ENCODE data around the gene CIROP.

CIROP gene

DNA sequence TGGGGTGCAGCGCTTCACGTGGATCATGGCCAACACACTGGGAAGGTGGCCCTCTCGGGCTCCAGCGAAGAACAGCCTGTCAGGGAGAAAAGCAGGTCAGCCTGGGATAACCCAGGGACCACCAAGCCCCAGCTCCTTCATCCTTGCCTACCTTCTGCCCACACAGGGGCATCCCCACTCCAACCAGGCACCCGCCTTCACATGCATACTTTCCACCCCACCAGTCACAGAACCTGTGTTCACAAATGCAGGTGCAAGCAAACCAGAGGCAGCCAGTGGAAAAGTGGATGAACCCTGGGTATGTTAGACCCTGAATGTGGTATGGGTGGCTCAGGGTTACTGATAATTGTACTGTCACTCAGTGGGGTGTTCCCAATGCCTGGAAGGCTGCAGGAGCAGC is 26.7 kb upstream of the CIROP start:
- DNase-seq (ENCODE audit: low read depth in 2 of 2): no peak

DNA sequence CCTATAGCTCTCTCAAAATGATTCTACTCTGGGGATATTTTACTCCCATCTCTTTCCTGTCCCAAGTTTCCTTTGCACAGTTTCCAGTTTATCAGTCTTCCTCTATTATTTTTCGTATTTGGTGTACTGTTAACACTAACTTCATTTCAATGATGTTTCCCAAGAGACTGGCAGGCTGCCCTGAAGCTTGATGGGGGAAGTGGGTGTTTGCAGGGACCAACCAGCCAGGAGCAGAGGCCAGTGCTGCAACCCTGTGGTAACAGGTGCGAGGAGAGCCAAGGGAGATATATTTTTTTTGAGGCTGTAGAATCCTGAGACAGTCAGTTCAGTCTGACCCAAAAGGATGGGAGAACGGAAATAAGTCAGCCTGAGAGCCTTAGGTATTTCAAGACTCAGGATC is 26.1 kb upstream of the CIROP start:
- DNase-seq (ENCODE audit: low read depth in 2 of 2): no peak

DNA sequence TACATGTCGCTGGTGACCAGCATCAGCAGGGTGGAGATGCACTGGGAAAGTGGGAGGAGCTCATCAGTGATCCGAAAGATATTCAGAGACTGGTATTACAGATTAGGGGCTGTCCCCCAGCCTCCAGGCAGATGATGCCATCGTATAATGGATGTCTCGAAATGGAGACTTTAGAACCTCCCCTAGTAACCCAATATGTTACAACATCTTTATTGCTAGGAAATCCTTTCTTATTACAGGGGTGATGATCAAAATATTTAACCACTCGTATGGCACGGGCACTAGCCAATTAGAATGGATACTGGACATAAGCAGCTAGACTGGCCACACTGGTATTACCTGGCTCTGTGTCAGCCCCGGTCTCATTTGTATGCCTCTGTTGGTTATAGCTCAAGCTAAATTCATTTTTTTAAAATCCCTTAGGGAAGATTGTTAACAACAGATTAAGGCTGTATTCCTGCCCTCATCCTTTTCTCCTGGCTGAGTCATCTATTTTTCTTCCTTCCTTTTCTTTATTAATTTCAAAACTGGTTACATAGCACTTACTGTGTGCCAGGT is 25.0 kb upstream of the CIROP start:
- no peak for DNase-seq (ENCODE audit: low read depth in 2 of 2)

DNA sequence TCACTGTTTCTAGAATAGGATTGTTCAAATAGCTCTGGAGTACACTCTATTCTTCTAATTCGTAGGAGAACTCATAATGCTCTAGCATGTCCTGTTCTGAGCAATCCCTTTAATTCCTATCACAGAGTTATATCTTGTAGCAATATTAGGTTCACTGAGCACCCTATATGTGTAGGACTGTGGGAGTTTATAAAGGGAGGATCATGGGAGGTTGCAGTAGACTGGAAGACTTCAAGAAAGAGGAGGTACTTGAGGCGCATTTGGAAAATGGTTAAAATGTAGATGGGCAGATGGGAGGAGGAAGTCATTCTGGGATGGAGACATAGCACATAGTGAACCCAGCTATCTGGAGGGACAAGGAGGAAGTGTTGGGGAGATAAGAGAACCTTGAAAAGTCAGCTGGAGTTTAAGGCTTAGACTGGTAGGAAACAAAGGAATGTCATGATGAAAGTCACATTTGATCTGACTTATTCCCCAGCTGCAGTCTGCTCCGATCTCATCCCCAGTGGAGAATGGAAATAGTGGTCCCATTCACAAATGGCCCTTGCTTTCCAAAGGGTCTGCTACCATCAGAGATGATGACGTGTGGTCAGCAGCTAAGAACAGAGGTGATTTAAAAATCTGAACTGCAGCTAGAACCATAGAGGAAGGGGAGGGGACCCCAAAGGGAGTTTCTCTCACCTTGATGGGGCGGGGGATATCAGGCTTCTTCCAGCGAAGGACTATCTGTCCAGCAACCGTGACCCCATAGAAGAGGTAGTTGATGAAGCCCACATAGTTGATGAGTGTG is 24.4 kb upstream of the CIROP start:
- no peak for DNase-seq (ENCODE audit: low read depth in 2 of 2)

DNA sequence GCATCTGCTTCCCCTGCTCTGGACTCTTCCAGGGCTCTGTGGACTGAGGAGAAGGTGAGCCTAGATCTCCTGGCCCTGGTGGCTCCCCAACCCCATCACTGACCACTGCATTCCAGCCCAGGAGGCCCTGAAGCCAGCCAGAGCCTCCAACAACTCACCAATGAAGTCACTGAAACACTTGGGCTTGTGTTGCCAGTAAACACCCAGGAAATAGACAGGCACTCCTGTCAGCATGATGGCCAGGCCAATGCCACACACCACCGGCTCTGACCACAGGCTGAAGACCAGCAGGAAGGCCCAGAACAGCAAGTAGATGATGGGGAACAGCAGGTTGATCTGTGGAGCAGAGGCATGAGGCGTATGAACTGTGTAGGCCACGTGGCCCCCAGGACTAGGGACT is 23.1 kb upstream of the CIROP start:
- no peak for DNase-seq (ENCODE audit: low read depth in 2 of 2)

DNA sequence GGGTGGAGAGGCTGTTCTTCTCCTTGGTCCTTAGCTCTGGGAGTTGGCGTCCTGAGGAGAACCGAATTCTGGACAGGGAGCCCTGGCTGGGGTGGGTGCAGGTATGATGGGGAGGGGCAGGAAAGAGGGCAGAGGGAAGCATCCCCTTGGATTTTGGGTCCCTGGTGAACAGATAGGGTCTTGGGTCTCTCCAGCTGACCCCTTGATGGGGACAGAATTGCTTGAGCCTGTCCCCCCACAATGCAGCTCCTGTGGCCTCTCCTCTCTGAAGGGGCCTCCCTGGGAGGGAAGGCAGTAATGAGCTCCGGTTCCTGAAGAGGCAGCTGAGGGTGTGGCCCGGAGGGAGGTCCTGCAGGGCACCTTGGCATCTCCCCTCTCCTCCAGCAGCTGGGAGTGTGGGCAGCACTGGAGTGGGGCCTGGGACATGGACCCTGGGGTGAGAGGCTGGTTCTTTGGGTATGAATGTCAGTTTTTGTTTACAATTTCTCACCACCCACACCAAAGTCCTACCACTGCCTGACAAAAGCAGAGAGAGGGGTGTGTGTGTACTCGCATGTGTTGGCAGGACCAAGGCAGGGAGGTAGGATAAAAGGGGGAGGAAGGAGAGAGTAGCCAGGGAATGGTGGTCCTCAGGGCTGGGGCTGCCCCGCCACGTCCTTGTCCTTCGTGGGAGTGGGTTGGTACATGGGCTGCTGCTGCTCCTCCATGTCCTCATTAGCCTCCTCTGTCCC is 21.9 kb upstream of the CIROP start:
- no peak for DNase-seq (ENCODE audit: low read depth in 2 of 2)

DNA sequence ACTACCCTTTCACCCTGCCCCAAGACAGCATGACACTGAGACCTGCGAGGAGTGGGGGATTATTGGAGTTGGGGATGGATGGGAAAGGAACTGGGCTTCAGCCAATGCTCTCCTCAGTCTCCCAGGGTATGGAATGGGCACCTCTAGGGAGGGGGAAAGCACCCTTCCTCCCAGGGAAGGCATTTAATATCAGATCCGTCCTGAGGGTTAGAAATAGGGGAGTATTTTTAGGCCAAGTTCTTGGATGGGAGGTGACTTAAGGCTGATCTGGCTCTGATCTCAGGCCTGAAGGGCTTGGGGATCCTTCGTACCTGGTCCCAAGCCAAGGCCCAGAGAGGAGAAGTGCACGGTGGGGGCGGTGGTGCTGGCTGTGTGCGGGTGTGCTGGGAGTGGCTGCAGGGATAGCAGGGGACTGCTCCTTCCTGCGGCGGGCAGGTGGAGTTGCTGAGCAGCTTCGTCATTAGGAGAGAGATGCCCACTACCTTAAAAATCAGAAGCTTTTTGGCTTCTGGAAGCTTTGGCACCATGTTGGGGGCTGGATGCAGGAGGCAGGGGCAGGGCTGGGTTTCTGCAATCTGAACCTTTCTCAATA is 21.2 kb upstream of the CIROP start:
- no peak for DNase-seq (ENCODE audit: low read depth in 2 of 2)

DNA sequence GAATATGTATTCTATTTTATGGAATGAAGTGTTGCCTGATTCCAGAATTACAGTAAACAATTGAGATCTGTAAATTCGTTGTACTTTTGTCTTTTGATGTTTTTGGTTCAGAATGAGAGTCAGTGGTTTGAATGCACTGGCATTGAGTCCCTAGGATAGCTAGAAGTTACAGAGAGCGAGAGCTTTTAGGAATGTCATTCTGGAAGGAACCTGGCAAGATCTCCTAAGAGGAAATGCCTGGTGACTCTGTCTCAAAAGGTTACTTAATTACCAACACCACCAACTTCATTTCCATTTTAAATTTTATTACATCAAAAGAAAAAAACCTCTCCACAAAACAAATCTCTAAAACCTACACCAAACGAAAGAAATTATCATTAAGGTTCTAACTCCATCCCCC is 20.2 kb upstream of the CIROP start:
- no peak for DNase-seq (ENCODE audit: low read depth in 2 of 2)

DNA sequence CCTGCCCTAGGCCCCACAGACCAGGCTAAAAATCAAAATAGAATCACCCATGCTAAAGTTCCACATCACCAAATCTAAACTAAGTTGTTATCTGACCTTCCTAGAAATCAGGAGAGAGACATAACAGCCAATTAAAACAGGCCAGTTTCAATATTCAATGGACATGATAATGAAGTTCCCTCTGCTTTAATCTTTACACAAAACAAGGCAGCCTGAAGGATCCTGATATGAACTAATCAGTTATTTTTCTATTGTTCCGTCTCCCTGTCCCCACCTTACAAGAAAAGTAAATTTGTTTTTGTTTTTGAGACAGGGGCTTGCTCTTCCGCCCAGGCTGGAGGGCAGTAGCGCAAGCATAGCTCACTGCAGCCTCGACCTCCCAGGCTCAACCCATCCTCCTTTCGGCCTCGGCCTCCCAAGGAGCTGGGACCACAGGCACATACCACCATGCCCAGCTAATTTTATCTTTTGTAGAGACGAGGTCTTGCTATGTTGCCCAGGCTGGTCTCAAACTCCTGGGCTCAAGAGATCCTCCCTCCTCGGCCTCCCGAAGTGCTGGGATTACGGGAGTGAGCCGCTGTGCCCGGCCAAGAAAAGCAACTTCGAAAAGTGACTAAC is 19.7 kb upstream of the CIROP start:
- no peak for DNase-seq (ENCODE audit: low read depth in 2 of 2)

DNA sequence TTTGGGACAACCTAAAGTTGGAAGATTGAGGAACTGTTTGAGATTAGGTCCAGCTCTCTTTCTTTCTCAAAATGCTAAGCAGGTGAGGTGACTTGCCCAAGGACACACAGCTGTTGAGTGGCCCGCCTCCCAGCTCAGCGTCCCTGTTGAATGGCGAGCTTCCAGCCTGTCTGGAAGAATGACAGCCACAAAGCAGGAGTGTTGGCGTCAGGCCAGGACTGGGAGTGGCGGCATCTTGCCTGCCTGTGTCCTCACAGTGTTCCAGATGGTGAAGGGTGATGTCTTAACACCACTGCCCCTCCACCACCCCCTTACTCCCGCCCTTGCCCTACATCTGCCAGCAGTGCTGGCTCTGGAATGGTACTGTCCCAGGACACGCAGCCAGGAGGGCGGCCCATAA is 18.6 kb upstream of the CIROP start:
- DNase-seq (ENCODE audit: low read depth in 2 of 2): no peak

DNA sequence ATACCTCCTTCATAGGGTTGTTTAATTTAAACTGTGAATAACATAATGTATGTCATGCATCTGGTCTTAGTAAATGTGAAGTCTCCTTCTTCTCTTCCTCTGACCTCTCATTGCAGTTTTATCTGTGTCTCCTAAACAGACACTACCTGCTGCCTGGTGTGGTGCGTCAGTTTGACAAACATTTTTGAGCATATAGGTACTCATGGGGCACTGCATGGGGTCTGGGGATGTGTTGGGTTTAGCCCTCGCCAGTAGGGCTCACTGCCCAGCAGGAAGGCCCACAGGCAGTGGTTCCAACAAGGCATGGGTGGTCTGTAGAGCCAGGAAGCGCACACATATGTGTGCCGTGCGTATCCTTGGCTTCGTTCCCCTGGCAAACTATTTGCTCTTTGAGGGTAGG is 17.3 kb upstream of the CIROP start:
- DNase-seq (ENCODE audit: low read depth in 2 of 2): no peak

DNA sequence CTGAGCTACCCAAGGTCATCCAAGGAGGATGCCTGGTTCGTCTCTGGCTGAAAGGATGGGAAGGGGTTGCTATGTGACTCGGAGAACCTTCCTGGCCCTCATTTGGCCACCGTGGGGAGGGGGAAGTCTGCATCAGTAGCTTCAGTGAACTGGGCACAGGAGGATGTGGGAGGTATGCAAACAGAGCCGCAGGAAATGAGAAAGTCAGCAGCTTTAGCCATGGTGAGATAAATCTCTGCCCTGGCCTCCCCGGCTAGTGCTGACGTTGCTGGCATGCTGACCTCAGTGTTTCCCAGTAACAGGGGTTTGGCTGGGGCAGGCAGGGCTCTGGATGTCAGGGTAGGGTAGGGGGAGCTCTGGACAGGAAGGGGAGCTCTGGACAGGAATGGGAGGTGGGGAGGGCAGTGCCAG is 16.6 kb upstream of the CIROP start:
- no peak for DNase-seq (ENCODE audit: low read depth in 2 of 2)

DNA sequence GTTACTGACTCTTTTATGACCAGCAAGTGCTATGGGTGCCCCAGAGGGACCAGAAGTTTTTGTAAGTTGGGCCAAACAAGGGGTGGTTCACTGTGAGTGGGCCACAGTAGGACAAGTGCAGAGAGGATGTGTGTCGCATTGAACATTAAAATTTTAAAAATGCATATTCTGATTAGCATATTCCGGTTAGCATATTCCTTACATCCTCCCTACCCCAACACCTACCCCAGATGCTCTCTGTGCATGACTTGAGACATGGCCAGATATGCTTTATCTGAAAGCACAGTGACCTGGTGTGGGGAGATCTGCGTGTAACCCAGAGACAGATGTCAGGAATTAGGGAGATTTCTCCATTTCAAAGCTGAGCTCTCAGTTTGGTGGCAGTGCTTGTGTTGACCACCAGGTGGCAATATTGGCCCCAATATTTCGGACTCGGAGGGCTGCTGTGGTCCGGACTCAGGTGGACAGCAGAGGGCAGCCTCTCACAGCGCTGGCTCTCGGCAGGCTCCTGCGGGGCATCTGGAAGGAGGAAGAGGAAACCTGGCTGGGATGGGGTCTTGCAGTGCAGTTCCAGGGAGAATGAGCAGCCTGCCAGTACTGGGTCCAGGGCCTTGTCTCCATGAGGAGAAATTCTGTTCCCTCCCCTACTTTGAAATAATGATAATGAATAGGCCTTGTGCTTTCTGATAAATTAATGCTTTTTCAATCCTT is 15.9 kb upstream of the CIROP start:
- peak; percentile 59 to 77 for DNase-seq (ENCODE audit: low read depth in 2 of 2)

DNA sequence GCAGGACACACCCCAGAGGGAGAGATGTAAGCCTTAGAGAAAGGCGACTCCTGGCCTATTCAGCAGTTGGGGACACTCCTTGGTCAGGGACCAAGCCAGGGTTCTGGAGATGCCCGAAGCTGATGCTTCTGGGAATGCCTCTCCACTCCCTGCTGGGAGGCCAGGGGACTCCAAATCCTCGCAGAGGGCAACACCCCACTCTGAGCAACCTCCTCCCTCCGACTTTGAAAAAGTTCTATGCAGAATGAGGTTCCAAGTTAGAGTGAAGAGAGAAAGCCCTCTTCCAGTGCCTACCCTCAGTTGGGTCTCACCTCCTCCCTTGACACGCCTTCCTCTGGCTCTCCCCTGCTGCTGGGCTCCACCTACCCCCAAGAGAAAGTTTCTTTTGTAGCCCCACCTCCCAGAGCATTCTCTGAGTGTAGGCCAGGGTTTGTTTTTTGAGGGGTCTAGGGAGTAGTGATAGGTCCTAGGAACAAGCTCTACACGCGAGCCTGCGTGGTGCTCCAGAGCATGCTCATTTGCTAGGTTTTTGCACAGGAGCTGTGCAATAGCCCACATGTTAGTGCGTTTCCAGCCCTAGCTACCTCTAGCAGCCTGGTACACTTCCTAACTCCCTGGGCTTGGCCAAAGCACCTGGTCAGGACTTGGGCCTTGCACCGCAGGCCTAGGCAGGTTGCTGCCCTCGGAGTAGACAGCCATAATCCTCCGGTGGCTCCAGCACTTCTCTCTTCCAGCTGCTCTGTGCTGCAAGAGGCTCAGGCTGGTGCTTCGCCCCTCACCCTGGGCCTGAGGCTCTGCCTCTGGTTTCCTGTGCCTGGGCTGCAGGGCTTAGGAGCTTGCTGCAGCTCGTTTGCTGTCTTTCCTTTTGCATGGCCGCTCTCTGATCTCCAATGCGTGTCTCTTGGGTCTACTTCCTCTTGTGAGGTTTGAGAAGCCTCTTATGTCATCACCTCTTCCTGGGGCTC is 14.9 kb upstream of the CIROP start:
- no peak for DNase-seq (ENCODE audit: low read depth in 2 of 2)

DNA sequence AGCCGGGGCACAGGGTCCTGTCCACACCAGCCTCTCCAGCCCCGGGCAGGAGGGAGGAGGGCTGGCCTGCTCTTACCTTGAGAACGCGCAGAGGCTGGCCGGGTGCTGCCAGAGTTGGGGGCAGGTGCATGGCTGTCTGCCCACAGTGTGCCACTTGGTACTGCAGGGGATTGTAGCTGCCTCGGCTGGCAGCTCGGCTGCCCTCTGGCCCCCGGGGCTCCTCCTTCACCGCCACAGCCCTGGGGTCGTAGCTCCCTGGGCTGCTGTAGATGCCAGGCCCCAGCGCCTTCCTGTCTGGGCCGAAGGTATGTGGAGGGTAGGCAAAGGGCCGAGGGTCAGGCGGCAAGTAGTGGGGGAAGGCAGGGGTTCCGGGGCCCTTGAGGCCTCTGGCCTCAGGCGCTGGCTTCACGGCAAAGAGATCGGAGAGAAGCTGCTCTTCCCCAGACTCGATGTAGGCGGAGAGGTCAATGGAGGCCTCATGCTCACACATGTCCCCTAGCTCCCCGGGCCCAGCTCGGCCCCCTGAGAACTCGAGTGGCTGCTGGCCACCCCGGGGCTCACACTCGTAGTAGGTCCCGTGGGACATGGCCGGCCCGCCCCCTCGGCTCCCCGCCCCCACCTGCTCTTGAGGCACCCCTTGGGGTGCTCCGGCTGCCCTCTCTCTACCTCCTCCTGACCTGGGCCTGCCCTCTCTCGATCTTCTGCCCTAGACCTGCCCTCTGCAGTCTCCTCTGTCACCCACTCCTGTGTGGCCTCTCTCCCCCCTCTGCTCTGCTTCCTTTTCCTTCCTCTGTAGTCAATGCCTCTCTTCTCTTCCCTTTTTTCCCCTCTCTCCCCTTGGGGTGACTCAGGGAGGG is 13.9 kb upstream of the CIROP start, which contains the start of gene CEBPE:
TSS of gene CEBPE (minus strand) at position 750 of the 857 bp plus-strand sequence. CDS start at position 586, 164 bp downstream.
- DNase-seq (ENCODE audit: low read depth in 2 of 2): no peak

DNA sequence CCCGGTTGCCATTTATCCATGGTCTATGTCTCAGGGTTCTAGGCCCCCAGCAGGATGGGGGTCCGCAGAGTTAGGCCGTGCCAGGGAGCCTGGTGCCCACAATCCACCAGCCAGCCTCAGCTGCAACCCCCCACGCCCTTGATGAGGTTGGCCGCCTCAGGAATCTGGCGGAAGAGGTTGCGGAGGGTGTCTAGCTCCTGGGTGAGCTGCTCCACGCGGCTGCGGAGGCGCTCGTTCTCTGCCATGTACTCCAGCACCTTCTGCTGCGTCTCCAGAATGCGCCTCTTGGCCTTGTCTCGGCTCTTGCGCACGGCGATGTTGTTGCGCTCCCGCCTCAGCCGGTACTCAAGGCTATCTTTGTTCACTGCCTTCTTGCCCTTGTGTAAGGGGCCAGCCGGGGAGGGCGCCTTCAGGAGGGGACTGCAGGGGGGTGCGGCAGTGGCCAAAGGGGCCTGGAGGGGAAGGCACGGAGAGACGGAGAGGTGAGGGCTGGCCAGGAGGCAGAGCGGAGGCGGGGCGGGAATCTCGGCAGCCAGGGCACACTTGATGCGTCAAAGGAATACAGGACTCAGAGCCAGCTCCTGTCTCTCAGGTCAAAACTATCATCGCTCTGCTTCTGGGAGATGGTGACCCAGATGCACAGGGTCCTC is 12.7 kb upstream of the CIROP start:
- DNase-seq (ENCODE audit: low read depth in 2 of 2): no peak

DNA sequence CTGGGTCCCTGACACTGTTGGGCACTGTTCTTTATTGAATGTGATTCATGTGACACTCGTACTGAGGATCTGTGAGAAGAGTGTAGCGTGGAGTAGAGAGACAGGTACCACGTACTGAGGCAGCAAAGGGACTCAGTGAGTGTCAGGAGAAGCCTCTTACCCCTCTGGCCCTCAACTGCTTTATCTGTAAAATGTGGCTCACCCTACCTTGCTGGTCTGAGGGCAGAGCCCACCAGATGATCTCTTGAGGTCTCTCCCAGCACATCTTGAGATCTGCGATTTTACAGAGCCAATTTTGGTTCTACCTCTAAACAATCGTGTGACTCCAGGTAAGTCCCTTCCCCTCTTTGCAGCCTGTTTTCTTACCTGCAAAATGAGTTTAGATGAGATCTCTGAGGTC is 11.1 kb upstream of the CIROP start:
- no peak for DNase-seq (ENCODE audit: low read depth in 2 of 2)

DNA sequence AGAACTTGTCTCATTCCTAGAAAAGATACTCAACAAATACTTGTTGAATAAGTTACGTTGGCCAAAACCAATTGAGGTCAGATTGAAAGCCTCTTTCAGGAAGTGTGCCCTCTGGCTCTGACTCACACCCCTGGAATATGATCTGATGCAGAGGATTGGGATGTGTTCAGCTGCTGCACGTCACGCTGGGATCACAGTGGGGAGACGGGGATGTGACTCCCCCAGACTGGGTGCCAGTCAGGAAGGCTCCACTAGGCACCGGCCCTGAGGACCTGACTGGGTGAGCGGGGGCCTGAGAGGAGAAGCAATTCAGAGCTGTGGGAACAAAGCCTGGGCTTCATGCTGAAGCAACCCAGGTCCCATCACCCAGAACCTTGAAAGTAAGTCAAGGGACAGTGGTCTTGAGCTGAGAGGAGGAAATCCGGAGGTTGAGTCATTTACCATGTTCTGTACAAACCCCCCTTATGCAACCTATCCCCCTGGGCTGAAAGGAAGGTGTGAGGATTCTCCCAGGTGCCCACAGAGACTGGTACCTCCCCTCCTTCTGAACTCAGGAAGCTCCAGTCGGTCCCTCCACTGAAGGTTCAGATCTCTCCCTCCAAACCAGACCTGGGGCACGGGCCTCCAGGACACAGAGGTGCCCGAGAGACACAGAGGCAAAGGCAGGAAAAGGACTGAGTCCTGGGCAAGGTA is 10.4 kb upstream of the CIROP start:
- no peak for DNase-seq (ENCODE audit: low read depth in 2 of 2)
